HEK293 (cell line): ENCODE results near the gene ADAMTSL3.

Experiments
- CTCF ChIA-PET: fragments of 350-600 bp; formaldehyde crosslinking; extraction: SDS; loops from one replicate; lab custom pipeline; 2021; ENCODE audit warnings: antibody characterized with exemption; lab: Yijun Ruan, JAX
- POLR2A ChIA-PET: fragments of 300-600 bp; formaldehyde crosslinking; extraction: SDS; loops from one replicate; lab custom pipeline; 2020; ENCODE audit warnings: antibody characterized with exemption, inconsistent platforms; lab: Yijun Ruan, JAX
- H3K27ac ChIP-seq: fragments of 200-500 bp; sonication (Bioruptor generic); 2 replicates; pipeline ENCODE4 v1.5.1; 2014; ENCODE audit warnings: low read depth, low read length, control low read depth, inconsistent platforms; ENCODE audit errors: extremely low read depth
- H3K36me3 ChIP-seq, 2 experiments: fragments of 200-500 bp in 1 of 2; sonication (Bioruptor generic) in 1 of 2; 1 replicate in 1 of 2; 2 replicates in 1 of 2; pipeline ENCODE4 v1.5.1; 2014 to 2017; ENCODE audit warnings: inconsistent platforms in 2 of 2, low read length in 2 of 2; ENCODE audit not compliant: control insufficient read depth in 2 of 2, insufficient read depth in 1 of 2
- H3K4me1 ChIP-seq: fragments of 200-500 bp; sonication (Bioruptor generic); 2 replicates; pipeline ENCODE4 v1.5.1; 2014; ENCODE audit warnings: mild to moderate bottlenecking, low read length, inconsistent platforms; ENCODE audit not compliant: control insufficient read depth, insufficient read depth
- H3K4me3 ChIP-seq: 2 replicates; pipeline ENCODE4 v1.5.1; 2011; ENCODE audit warnings: low read depth, mild to moderate bottlenecking, control low read depth, low read length, moderate library complexity
- H3K9me3 ChIP-seq: fragments of 200-500 bp; sonication (Bioruptor generic); 2 replicates; pipeline ENCODE4 v1.5.1; 2014; ENCODE audit warnings: low read depth, low read length, inconsistent platforms; ENCODE audit not compliant: control insufficient read depth, insufficient read depth
- BCL11B ChIP-seq: fragments of 450-650 bp; formaldehyde crosslinking; IDR thresholded peaks from 2 replicates; pipeline ENCODE4 v1.5.1; 2016; ENCODE audit warnings: low read depth, missing biosample characterization, missing genetic modification characterization
- GLI2 ChIP-seq: fragments of 450-650 bp; formaldehyde crosslinking; IDR thresholded peaks from 2 replicates; pipeline ENCODE4; 2017; ENCODE audit warnings: missing biosample characterization, missing genetic modification characterization, low read depth, borderline replicate concordance
- GLIS1 ChIP-seq: fragments of 450-650 bp; formaldehyde crosslinking; IDR thresholded peaks from 2 replicates; pipeline ENCODE4 v1.5.1; 2016; ENCODE audit warnings: missing biosample characterization, missing genetic modification characterization
- GLIS2 ChIP-seq: fragments of 450-650 bp; formaldehyde crosslinking; IDR thresholded peaks from 2 replicates; pipeline ENCODE4 v1.5.1; 2016; ENCODE audit warnings: missing biosample characterization, missing genetic modification characterization
- HOXA7 ChIP-seq: sonication (generic); formaldehyde crosslinking; IDR thresholded peaks from 2 replicates; pipeline ENCODE4 v1.8.1; 2022; ENCODE audit warnings: missing genetic modification reagents, borderline replicate concordance
- MEIS1 ChIP-seq: sonication (generic); formaldehyde crosslinking; IDR thresholded peaks from 2 replicates; pipeline ENCODE4 v1.8.1; 2022; ENCODE audit warnings: missing genetic modification reagents, mild to moderate bottlenecking, borderline replicate concordance
- YY2 ChIP-seq: fragments of 450-650 bp; formaldehyde crosslinking; IDR thresholded peaks from 2 replicates; pipeline ENCODE4 v1.5.1; 2016; ENCODE audit warnings: missing biosample characterization, missing genetic modification characterization
- ZBTB20 ChIP-seq: fragments of 450-650 bp; formaldehyde crosslinking; IDR thresholded peaks from 2 replicates; pipeline ENCODE4 v1.5.1; 2016; ENCODE audit warnings: missing biosample characterization, missing genetic modification characterization
- ZBTB26 ChIP-seq: fragments of 450-650 bp; formaldehyde crosslinking; optimal IDR thresholded peaks from 2 replicates; pipeline ENCODE3; 2016; ENCODE audit warnings: missing biosample characterization, mild to moderate bottlenecking, missing genetic modification characterization
- ZBTB48 ChIP-seq: fragments of 450-650 bp; formaldehyde crosslinking; IDR thresholded peaks from 2 replicates; pipeline ENCODE4 v1.5.1; 2016; ENCODE audit warnings: missing biosample characterization, missing genetic modification characterization
- ZEB2 ChIP-seq: fragments of 450-650 bp; formaldehyde crosslinking; IDR thresholded peaks from 2 replicates; pipeline ENCODE4 v1.5.1; 2016; ENCODE audit warnings: missing biosample characterization, missing genetic modification characterization
- ZFP41 ChIP-seq: fragments of 450-650 bp; formaldehyde crosslinking; IDR thresholded peaks from 2 replicates; pipeline ENCODE4 v1.5.1; 2016; ENCODE audit warnings: missing biosample characterization, missing genetic modification characterization, borderline replicate concordance
- ZNF10 ChIP-seq: fragments of 450-650 bp; formaldehyde crosslinking; IDR thresholded peaks from 2 replicates; pipeline ENCODE4 v1.5.1; 2017; ENCODE audit warnings: missing biosample characterization, missing genetic modification characterization
- ZNF169 ChIP-seq: fragments of 450-650 bp; formaldehyde crosslinking; IDR thresholded peaks from 2 replicates; pipeline ENCODE4 v1.5.1; 2016; ENCODE audit warnings: missing biosample characterization, missing genetic modification characterization
- ZNF175 ChIP-seq: fragments of 450-650 bp; formaldehyde crosslinking; IDR thresholded peaks from 2 replicates; pipeline ENCODE4 v1.5.1; 2016; ENCODE audit warnings: missing biosample characterization, missing genetic modification characterization
- ZNF335 ChIP-seq: fragments of 450-650 bp; formaldehyde crosslinking; conservative IDR thresholded peaks from 2 replicates; pipeline ENCODE4 v1.5.1; 2016; ENCODE audit warnings: missing biosample characterization, missing genetic modification characterization
- ZNF560 ChIP-seq: fragments of 450-650 bp; formaldehyde crosslinking; IDR thresholded peaks from 2 replicates; pipeline ENCODE4 v1.5.1; 2017; ENCODE audit warnings: missing biosample characterization, missing genetic modification characterization, borderline replicate concordance
- ZNF580 ChIP-seq: fragments of 450-650 bp; formaldehyde crosslinking; IDR thresholded peaks from 2 replicates; pipeline ENCODE4 v1.5.1; 2016; ENCODE audit warnings: missing biosample characterization, missing genetic modification characterization
- ZNF664 ChIP-seq: fragments of 450-650 bp; formaldehyde crosslinking; IDR thresholded peaks from 2 replicates; pipeline ENCODE4 v1.5.1; 2016; ENCODE audit warnings: missing biosample characterization, missing genetic modification characterization
- ZNF830 ChIP-seq: fragments of 450-650 bp; IDR thresholded peaks from 2 replicates; pipeline ENCODE4 v1.5.0; 2018; ENCODE audit warnings: missing biosample characterization, missing genetic modification characterization, low read depth, mild to moderate bottlenecking, moderate library complexity
- ZNF837 ChIP-seq: fragments of 450-650 bp; formaldehyde crosslinking; IDR thresholded peaks from 2 replicates; pipeline ENCODE4 v1.5.1; 2016; ENCODE audit warnings: missing biosample characterization, missing genetic modification characterization

Gene ADAMTSL3

GRCh38 chr15:83775738-83776137, 121.8 kb downstream of the ADAMTSL3 start:
- H3K9me3 ChIP-seq: no peaks in the 10 kb centered on the region
- TF ChIP-seq ZNF837 (tag by site-specific recombination) (no peak), GLI2 (tag by site-specific recombination) (no peak), ZNF664 (tag by site-specific recombination) (no peak), HOXA7 (CRISPR knock-in tag) (no peak), ZNF830 (tag by site-specific recombination) (no peak), MEIS1 (CRISPR knock-in tag) (no peak), ZBTB20 (no peak), YY2 (tag by site-specific recombination) (no peak), ZEB2 (tag by site-specific recombination) (no peak), BCL11B (tag by site-specific recombination) (no peak), ZNF560 (tag by site-specific recombination) (no peak), ZNF10 (tag by site-specific recombination) (no peak), ZNF175 (tag by site-specific recombination) (no peak)
- no peaks in the 10 kb centered on the region for H3K36me3 ChIP-seq
- ChIA-PET CTCF (no interaction called here), POLR2A (no interaction called here)
- no peak overlapping the region for H3K27ac ChIP-seq
- H3K4me1 ChIP-seq: peaks cover 4% of the 10 kb centered on the region
- H3K4me3 ChIP-seq: no peak overlapping the region

- Histone ChIP-seq H3K4me1 (no peaks in the 10 kb centered on the region), H3K27ac (no peak overlapping the region)
- CTCF ChIA-PET: interaction anchor here (0.5 kb wide), 1 partner anchor 745 kb away, joined by 3 read pairs; no protein-coding TSS in a partner anchor
These were observed 123.1 kb downstream of the ADAMTSL3 start for GRCh38 chr15:83776986-83777385.

GRCh38 chr15:83783227-83783626, 129.3 kb downstream of the ADAMTSL3 start:
- no peak overlapping the region for H3K27ac ChIP-seq
- CTCF ChIA-PET: no interaction called here
- TF ChIP-seq ZNF335 (tag by site-specific recombination): no peak
- TF ChIP-seq GLIS2 (tag by site-specific recombination): no peak
- no peak for TF ChIP-seq GLIS1 (tag by site-specific recombination)
- no peak for TF ChIP-seq ZBTB26 (tag by site-specific recombination)
- TF ChIP-seq ZBTB48 (tag by site-specific recombination): no peak
- no peak for TF ChIP-seq ZNF580 (tag by site-specific recombination)
- no peak for TF ChIP-seq ZNF169 (tag by site-specific recombination)
- TF ChIP-seq ZFP41 (tag by site-specific recombination): no peak
- TF ChIP-seq, all 188 proteins: peak for 0

More at GRCh38 chr15:83776986-83777385, 123.1 kb downstream of the ADAMTSL3 start:
- TF ChIP-seq GLI2 (tag by site-specific recombination): no peak
- Histone ChIP-seq H3K36me3 (no peaks in the 10 kb centered on the region), H3K9me3 (no peaks in the 10 kb centered on the region), H3K4me3 (no peak overlapping the region)
- POLR2A ChIA-PET: no interaction called here

More at GRCh38 chr15:83783227-83783626, 129.3 kb downstream of the ADAMTSL3 start:
- Histone ChIP-seq H3K36me3 (no peaks in the 10 kb centered on the region), H3K4me1 (no peaks in the 10 kb centered on the region), H3K4me3 (no peak overlapping the region), H3K9me3 (no peaks in the 10 kb centered on the region)
- POLR2A ChIA-PET: no interaction called here
